Pancreas (tissue), 10 donors: ENCODE measurements around the gene IP6K2. TPM values are rescaled to one million over a fixed set of nuclear protein-coding genes. Genes with fewer than 3 reads are reported as not detected.
"Not testable (repeated sequence)": the region's sequence is repeated elsewhere in the genome, so short reads cannot be mapped to it uniquely, and the experiment has no call there.

Experiments
- ATAC-seq, 4 donors: fragments of 200-7000 bp; cut with Tn5 transposase; one replicate each; pipeline versions ENCODE4 v1.8.0 to v1.9.1; 2020; ENCODE audit warnings: mild to moderate bottlenecking in 4 of 4, moderate library complexity in 4 of 4
- DNase-seq, 6 donors: peaks; one replicate each; pipeline ENCODE4 v3.0.0-alpha.2; 2020
- FAIRE-seq: peaks from 2 replicates; lab custom pipeline; 2012; peaks lifted over from hg19 to GRCh38; lab: Jason Lieb, UNC
- H3K27ac ChIP-seq, 4 donors: fragments of 200-600 bp; sonication (generic); 1 replicate in 3 of 4; 2 replicates in 1 of 4; pipeline versions ENCODE4 v1.5.0 to v1.8.0; 2020
- H3K27me3 ChIP-seq, 4 donors: fragments of 200-600 bp; one replicate each; pipeline ENCODE4 v1.8.0; 2021
- H3K36me3 ChIP-seq, 3 donors: fragments of 200-600 bp; sonication (generic) in 1 of 3; one replicate each; pipeline versions ENCODE4 v1.5.0 to v1.8.0; 2020 to 2021
- H3K4me1 ChIP-seq, 3 donors: fragments of 200-600 bp; one replicate each; pipeline ENCODE4 v1.8.0; 2021
- H3K4me3 ChIP-seq, 4 donors: fragments of 200-600 bp; sonication (generic) in 2 of 4; one replicate each; pipeline versions ENCODE4 v1.5.0 to v1.8.0; 2020 to 2021
- H3K9me3 ChIP-seq, 4 donors: fragments of 200-600 bp; one replicate each; pipeline ENCODE4 v1.8.0; 2021
- CTCF ChIP-seq, 4 donors: fragments of 200-600 bp; sonication (generic) in 3 of 4; IDR thresholded peaks; one replicate each; pipeline versions ENCODE4 v1.5.0 to v1.8.0; 2021; ENCODE audit warnings: antibody characterized with exemption in 4 of 4
- WGBS, 2 donors: extraction: QIAGEN DNeasy Blood & Tissue Kit; methylation state at CpG; one replicate each; pipeline ENCODE4 v1.1.7; 2013; 5-methylcytosine and 5-hydroxymethylcytosine counted together
- intact Hi-C, 3 donors: fragments of 100-400 bp; cut with DNase I; formaldehyde crosslinking; loops; one replicate each; pipeline versions ENCODE4 v1.11.1 to v1.14.2; 2022
- polyA plus RNA-seq, 2 donors: library from polyadenylated mRNA; stranded (reverse); fragments of 200-250 nt; gene quantifications; one replicate each; pipeline ENCODE4 v1.2.3, GENCODE V29; 2013
- total RNA-seq, 6 donors: library from RNA; stranded (reverse); fragmentation: NEBNext Ultra II Directional in 4 of 6; extraction: Animal tissue kit (Norgen Biotek cat#: 25700) in 4 of 6; gene quantifications; one replicate each; pipeline versions ENCODE4 v1.2.1 to v1.2.4, GENCODE V29; 2021 to 2023
- donor health status: healthy with polysubstance abuse.
- donor health status: DM: no; HTN: no; CAD: no; lungs with moderate emphysema.
- donor health status: DM: no; HTN: no; CAD: no.
- donor health status: control.
- donor health status: control.
- donor health status: Bipolar disorder and iron deficiency.
- donor health status: DM: yes; HTN: yes; CAD: no.
- donor health status: DM: no; HTN: no; CAD: no.
- donor health status: DM: no; HTN: no; CAD: no.
- donor health status: DM: yes; HTN: yes; CAD: no.

The IP6K2 gene
- total and polyA plus RNA-seq, 8 donors, result 19.1 to 107 (median 35.3) TPM

DNA sequence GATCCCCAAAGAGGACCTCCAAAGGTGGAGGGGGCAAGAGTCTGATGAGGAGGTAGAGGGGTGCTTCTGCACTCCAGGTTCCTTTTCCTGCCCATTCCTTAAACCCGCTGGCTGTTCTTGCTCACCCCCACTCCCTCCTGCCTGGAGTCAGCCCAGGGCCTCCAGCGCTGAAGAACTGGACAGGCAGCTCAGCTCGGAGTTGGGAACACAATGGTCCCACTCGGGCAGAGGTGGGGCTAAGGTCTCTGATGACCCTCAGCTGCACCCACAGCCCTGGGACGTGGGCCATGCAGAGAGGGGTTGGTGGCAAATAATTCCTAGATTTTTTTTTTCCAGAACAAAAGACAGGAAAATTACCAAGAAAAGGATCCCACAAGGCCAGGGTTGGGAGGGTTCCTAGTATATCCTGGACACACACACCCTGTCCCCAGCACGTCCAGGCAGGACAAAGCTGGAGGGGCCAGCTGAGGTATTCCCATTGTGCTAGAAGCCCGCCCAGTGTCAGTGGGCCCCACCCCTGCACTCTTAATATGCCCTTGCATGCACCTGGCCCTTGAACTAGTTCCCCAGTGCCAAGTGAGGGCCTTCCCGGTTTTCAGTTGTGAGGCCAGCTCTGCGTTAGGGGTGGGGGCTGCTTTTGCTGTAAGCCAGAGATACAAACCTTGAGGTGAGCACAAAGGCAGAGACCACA lies 22.1 kb upstream of the IP6K2 start:
- WGBS, 2 donors, result 49 to 51% methylated on average over 9 of the region's 9 CpGs
- ATAC-seq (peak in 3 of 4 donors; percentile 4 to 6 (median 6)), FAIRE-seq (no peak), DNase-seq (peak in 4 of 6 donors; percentile 13 to 65 (median 26))
- Histone ChIP-seq H3K4me3 (no peak overlapping the region), H3K4me1 (peaks cover 17 to 25% (median 19%) of the 10 kb centered on the region in 3 donors), H3K27ac (peak overlapping the region; percentile 60 to 82 (median 71)), H3K9me3 (no peaks in the 10 kb centered on the region), H3K27me3 (no peaks in the 10 kb centered on the region), H3K36me3 (no peaks in the 10 kb centered on the region)
- TF ChIP-seq CTCF (IDR thresholded peaks at IDR 0.05), result no peak
- intact Hi-C loops, result no loop called here

DNA sequence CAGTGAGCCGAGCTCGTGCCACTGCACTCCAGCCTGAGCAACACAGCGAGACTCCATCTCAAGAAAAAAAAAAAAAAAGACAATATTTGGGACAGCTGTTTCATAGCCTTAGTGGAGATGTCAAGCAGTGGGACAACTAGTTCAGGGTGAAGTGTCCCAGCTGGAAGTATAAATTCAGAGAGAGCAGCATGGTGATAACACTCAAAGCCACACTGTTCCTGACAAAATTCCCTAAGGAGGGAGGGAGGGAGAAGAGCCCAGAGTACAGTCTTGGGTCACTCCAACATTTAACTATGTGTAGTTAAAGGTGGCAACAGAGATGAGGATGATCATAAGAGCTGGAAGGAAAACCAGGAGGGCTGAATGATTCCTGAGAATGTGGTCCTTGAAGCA lies 21.1 kb upstream of the IP6K2 start:
- DNase-seq (no peak), ATAC-seq (no peak), FAIRE-seq (no peak)
- Histone ChIP-seq H3K4me3 (no peak overlapping the region), H3K4me1 (peaks cover 17 to 25% (median 19%) of the 10 kb centered on the region in 3 donors), H3K27me3 (no peaks in the 10 kb centered on the region), H3K36me3 (no peaks in the 10 kb centered on the region), H3K9me3 (no peaks in the 10 kb centered on the region), H3K27ac (no peak overlapping the region)
- intact Hi-C loops, result no loop called here
- TF ChIP-seq CTCF (IDR thresholded peaks at IDR 0.05), result no peak
- 81 to 93% methylated on average over 3 of the region's 3 CpGs for WGBS, 2 donors

- peaks cover 12 to 17% (median 13%) of the 10 kb centered on the region in 3 donors for H3K4me1 ChIP-seq
- intact Hi-C loops, FAIRE-seq, ATAC-seq, H3K4me3 ChIP-seq, H3K36me3 ChIP-seq, H3K27me3 ChIP-seq, DNase-seq, H3K27ac ChIP-seq, H3K9me3 ChIP-seq: not testable (repeated sequence)
- WGBS, 2 donors, result 53 to 56% methylated on average over 7 of the region's 8 CpGs
Observed at GRCh38 chr3:48735075-48735767, 18.2 kb upstream of the IP6K2 start.

DNA sequence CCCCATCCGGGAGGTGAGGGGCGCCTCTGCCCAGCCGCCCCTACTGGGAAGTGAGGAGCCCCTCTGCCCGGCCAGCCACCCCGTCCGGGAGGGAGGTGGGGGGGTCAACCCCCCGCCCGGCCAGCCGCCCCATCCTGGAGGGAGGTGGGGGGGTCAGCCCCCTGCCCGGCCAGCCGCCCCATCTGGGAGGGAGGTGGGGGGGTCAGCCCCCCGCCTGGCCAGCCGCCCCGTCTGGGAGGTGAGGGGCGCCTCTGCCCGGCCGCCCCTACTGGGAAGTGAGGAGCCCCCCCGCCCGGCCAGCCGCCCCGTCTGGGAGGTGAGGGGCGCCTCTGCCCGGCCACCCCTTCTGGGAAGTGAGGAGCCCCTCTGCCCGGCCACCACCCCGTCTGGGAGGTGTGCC lies 17.5 kb upstream of the IP6K2 start:
- DNase-seq, H3K27ac ChIP-seq, H3K36me3 ChIP-seq, FAIRE-seq, intact Hi-C loops, H3K9me3 ChIP-seq, H3K4me1 ChIP-seq, H3K4me3 ChIP-seq, ATAC-seq, H3K27me3 ChIP-seq: not testable (repeated sequence)
- WGBS, 2 donors, result 83 to 92% methylated on average over 8 to 20 of the region's 25 CpGs

DNA sequence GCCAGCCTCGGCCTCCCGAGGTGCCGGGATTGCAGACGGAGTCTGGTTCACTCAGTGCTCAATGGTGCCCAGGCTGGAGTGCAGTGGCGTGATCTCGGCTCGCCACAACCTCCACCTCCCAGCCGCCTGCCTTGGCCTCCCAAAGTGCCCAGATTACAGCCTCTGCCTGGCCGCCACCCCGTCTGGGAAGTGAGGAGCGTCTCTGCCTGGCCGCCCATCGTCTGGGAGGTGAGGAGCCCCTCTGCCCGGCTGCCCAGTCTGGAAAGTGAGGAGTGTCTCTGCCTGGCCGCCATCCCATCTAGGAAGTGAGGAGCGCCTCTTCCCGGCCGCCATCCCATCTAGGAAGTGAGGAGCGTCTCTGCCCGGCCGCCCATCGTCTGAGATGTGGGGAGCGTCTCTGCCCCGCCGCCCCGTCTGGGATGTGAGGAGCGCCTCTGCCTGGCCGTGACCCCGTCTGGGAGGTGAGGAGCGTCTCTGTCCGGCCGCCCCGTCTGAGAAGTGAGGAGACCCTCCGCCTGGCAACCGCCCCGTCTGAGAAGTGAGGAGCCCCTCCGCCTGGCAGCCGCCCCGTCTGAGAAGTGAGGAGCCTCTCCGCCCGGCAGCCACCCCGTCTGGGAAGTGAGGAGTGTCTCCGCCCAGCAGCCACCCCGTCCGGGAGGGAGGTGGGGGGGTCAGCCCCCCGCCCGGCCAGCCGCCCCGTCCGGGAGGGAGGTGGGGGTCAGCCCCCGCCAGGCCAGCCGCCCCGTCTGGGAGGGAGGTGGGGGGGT lies 16.9 kb upstream of the IP6K2 start:
- intact Hi-C loops, ATAC-seq, H3K27me3 ChIP-seq, H3K27ac ChIP-seq, H3K4me3 ChIP-seq, H3K36me3 ChIP-seq, FAIRE-seq, H3K4me1 ChIP-seq, H3K9me3 ChIP-seq, DNase-seq: not testable (repeated sequence)
- WGBS, 2 donors, result 93 to 95% methylated on average over 16 to 39 of the region's 53 CpGs

DNA sequence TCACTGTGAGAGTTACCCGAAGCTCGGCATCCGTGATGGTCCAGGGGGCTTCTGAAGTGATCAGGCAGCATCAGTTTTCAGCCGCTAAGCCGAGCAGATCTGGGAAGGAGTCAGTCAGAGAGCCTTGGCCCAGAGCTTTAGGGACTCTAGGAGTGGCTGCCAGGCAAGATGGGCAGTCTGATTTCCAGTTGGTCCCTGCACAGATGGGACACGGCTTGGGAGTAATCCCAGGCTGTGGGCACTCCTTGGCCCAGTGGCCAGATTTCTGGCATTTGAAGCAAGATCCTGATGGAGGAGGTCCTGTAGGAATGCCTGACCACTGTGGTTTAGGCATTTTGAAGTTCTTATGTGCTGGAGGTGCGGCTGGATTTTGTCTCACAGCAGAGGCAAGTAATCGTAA lies 10.5 kb upstream of the IP6K2 start:
- 90 to 97% methylated on average over 8 of the region's 8 CpGs for WGBS, 2 donors

DNA sequence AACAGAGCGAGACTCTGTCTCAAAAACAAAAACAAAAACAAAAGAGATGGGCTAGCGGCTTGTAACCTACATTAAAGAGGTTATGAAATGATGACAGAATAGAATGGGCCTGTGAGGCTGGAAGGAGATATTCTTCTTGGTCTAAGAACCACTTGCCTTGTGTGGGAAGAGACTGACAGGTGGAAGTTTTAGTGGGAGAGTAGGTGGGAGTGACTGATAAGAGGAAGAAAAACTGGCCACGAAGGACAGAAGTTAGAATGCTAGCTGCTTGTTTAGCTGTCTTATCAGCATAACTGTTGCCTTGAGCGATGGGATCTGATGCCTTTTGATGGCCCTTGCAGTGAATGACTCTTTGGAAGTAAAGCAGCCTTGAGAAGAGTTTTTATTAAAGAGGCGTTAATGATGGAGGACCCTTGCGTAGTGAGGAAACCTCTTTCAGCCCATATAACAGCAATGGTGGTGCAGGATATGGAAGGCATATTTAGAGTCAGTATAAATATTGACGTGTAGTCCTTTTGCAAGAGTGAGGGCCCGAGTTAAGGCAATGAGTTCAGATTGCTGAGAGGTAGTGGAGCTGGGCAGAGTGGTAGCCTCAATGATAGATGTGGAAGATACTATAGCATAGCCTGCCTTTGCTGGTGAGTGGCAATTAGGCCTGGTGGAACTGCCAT lies 8.3 kb upstream of the IP6K2 start:
- H3K4me3 ChIP-seq, H3K27ac ChIP-seq, H3K36me3 ChIP-seq, FAIRE-seq, DNase-seq, intact Hi-C loops, H3K27me3 ChIP-seq, H3K9me3 ChIP-seq, H3K4me1 ChIP-seq, ATAC-seq: not testable (repeated sequence)
- WGBS, 2 donors, result 85 to 92% methylated on average over 8 of the region's 8 CpGs

More for the DNA sequence above, 10.5 kb upstream of the IP6K2 start:
- Histone ChIP-seq H3K4me3 (no peak overlapping the region), H3K4me1 (no peaks in the 10 kb centered on the region), H3K27me3 (no peaks in the 10 kb centered on the region), H3K9me3 (no peaks in the 10 kb centered on the region), H3K27ac (no peak overlapping the region), H3K36me3 (no peaks in the 10 kb centered on the region)
- no peak for FAIRE-seq
- intact Hi-C loops, result no loop called here
- DNase-seq, result no peak
- TF ChIP-seq CTCF (IDR thresholded peaks at IDR 0.05), result no peak
- ATAC-seq, result no peak
